KMS-11 (cell line): ENCODE results near the gene RAN.

Experiments used
- H2AFZ ChIP-seq: fragments of 200-600 bp; sonication (generic); 2 replicates; pipeline ENCODE4 v1.6.1; 2016; ENCODE audit warnings: antibody characterized with exemption, mixed run types, low read depth
- H3K27ac ChIP-seq: fragments of 200-600 bp; sonication (generic); 2 replicates; pipeline ENCODE4 v1.6.1; 2016; ENCODE audit warnings: mild to moderate bottlenecking, mixed run types
- H3K27me3 ChIP-seq: fragments of 200-600 bp; sonication (generic); 2 replicates; pipeline ENCODE4 v1.6.1; 2017; ENCODE audit warnings: mild to moderate bottlenecking, low read depth, mixed run types, moderate library complexity; ENCODE audit not compliant: insufficient read depth
- H3K36me3 ChIP-seq: fragments of 200-600 bp; sonication (generic); 2 replicates; pipeline ENCODE4 v1.6.1; 2017; ENCODE audit warnings: mild to moderate bottlenecking, mixed run types; ENCODE audit not compliant: insufficient read depth
- H3K4me1 ChIP-seq: fragments of 200-600 bp; sonication (generic); 2 replicates; pipeline ENCODE4 v1.6.1; 2016; ENCODE audit warnings: mild to moderate bottlenecking, low read depth, mixed run types; ENCODE audit not compliant: poor library complexity, severe bottlenecking
- H3K4me2 ChIP-seq: fragments of 200-600 bp; sonication (generic); 2 replicates; pipeline ENCODE4 v1.7.0; 2016; ENCODE audit warnings: mild to moderate bottlenecking, mixed run types
- H3K4me3 ChIP-seq: fragments of 200-600 bp; sonication (generic); IDR thresholded peaks from 2 replicates; pipeline ENCODE4 v1.6.1; 2017; ENCODE audit warnings: low read depth, low read length, mixed read lengths; ENCODE audit not compliant: insufficient read depth
- H3K79me2 ChIP-seq: fragments of 200-600 bp; sonication (generic); 2 replicates; pipeline ENCODE4 v1.6.1; 2016; ENCODE audit warnings: low read depth, mixed run types; ENCODE audit not compliant: insufficient read depth
- H3K9ac ChIP-seq: fragments of 200-600 bp; sonication (generic); 2 replicates; pipeline ENCODE4 v1.6.1; 2016; ENCODE audit warnings: mild to moderate bottlenecking, mixed run types
- H4K20me1 ChIP-seq: fragments of 200-600 bp; sonication (generic); 2 replicates; pipeline ENCODE4 v1.6.1; 2016; ENCODE audit warnings: mild to moderate bottlenecking, mixed run types; ENCODE audit not compliant: insufficient read depth
- TF ChIP-seq, protein P1 (sequence below): fragments of 200-600 bp; sonication (generic); conservative IDR thresholded peaks from 2 replicates; pipeline ENCODE4 v1.6.1; 2017; ENCODE audit warnings: low read depth, mild to moderate bottlenecking, antibody characterized with exemption, low read length, moderate library complexity, mixed read lengths

RAN gene

DNA sequence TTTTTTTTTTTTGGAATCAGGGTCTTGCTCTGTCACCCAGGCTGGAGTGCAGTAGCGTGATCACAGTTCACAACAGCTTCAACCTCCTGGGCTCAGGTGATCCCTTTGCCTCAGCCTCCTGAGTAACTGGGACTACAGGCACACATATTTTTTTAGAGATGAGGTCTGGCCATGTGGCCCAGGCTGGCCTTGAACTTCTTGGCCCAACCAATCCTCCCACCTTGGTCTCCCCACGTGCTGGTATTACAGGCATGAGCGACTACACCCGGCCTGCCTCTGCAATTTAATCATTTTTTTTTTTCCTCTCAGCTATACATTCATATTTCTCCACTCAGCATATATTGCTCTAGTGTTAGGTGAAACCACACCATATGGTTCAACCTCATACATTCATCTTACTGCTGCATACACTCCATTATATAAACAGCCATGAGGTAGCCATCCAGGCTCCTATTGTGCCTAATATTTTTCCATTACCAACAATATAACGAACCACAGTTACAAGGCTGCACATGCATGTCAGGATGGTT lies 39.9 kb upstream of the RAN start:
- H3K4me2 ChIP-seq: no peak overlapping the region
- H2AFZ ChIP-seq: no peak overlapping the region
- H3K36me3 ChIP-seq: no peaks in the 10 kb centered on the region
- H3K9ac ChIP-seq: no peak overlapping the region
- no peak overlapping the region for H3K4me3 ChIP-seq
- peaks cover 18% of the 10 kb centered on the region; the same call in 1 of the 2 replicates for H3K79me2 ChIP-seq
- H4K20me1 ChIP-seq: no peaks in the 10 kb centered on the region
- TF ChIP-seq, protein P1, sequence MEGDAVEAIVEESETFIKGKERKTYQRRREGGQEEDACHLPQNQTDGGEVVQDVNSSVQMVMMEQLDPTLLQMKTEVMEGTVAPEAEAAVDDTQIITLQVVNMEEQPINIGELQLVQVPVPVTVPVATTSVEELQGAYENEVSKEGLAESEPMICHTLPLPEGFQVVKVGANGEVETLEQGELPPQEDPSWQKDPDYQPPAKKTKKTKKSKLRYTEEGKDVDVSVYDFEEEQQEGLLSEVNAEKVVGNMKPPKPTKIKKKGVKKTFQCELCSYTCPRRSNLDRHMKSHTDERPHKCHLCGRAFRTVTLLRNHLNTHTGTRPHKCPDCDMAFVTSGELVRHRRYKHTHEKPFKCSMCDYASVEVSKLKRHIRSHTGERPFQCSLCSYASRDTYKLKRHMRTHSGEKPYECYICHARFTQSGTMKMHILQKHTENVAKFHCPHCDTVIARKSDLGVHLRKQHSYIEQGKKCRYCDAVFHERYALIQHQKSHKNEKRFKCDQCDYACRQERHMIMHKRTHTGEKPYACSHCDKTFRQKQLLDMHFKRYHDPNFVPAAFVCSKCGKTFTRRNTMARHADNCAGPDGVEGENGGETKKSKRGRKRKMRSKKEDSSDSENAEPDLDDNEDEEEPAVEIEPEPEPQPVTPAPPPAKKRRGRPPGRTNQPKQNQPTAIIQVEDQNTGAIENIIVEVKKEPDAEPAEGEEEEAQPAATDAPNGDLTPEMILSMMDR: no peak
- peaks cover 24% of the 10 kb centered on the region for H3K4me1 ChIP-seq
- no peaks in the 10 kb centered on the region for H3K27me3 ChIP-seq
- no peak overlapping the region for H3K27ac ChIP-seq

DNA sequence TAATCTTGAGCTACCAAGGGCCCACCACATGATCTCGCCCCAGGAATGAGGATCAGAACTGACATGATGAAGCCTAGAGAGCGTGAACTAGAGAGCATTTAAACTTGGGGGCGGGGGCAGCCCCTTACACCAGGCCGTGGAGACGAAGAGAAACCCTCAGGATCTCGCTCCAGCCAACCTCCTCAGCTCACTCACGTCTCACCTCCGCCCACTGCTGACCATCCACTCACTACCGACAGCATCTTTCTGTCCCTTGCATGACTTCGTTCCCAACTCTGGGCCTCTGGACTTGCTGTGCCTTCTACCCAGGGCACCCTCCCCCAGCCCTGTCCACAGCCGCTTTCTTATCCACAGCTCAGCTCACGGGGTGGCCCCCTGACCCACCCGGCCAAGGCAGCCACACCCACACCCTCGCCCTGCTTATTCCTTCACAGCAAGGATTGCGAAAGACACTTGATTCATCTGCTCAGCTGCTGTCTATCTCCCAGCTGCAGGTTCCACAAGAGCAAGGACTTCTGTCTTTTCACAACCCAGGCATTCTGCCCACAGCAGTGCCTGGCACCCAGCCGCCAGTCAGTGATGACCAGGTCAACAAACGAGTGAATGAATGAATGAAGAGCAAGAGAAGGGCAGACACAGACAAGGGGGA lies 39.2 kb upstream of the RAN start:
- H3K4me3 ChIP-seq: no peak overlapping the region
- H3K79me2 ChIP-seq: peaks cover 22% of the 10 kb centered on the region; the same call in 1 of the 2 replicates
- H3K4me1 ChIP-seq: peaks cover 17% of the 10 kb centered on the region
- H3K9ac ChIP-seq: no peak overlapping the region
- H3K4me2 ChIP-seq: no peak overlapping the region
- H4K20me1 ChIP-seq: no peaks in the 10 kb centered on the region
- H3K27ac ChIP-seq: no peak overlapping the region
- TF ChIP-seq, protein P1: no peak
- H3K27me3 ChIP-seq: no peaks in the 10 kb centered on the region
- no peak overlapping the region for H2AFZ ChIP-seq
- no peaks in the 10 kb centered on the region for H3K36me3 ChIP-seq

- Histone ChIP-seq H4K20me1 (no peaks in the 10 kb centered on the region), H3K27me3 (no peaks in the 10 kb centered on the region), H3K4me3 (no peak overlapping the region), H3K36me3 (no peaks in the 10 kb centered on the region), H3K4me1 (peaks cover 19% of the 10 kb centered on the region), H3K9ac (no peak overlapping the region), H3K27ac (no peak overlapping the region), H3K4me2 (no peak overlapping the region), H3K79me2 (peaks cover 29% of the 10 kb centered on the region; the same call in 1 of the 2 replicates), H2AFZ (no peak overlapping the region)
- TF ChIP-seq, protein P1: no peak
Observed at GRCh38 chr12:130835011-130835410, 36.9 kb upstream of the RAN start.

DNA sequence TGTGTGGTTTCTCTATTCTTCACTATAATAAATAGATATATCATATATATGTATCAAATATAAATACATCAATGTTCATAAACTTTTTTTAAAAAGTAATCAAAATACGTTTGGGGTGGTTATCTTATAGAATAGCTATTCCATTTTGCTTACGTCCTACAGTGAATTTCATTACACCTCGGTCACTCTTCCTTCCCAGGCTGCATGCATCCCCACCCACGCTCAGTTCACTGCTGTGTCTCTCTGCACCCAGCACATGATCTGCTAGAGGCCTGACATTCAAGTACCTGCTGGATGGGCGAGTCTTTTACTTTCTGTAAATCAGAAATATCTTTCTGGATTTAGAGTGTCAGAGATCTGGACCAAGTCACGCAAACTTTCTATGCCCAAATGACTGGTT lies 36.4 kb upstream of the RAN start:
- Histone ChIP-seq H3K36me3 (no peaks in the 10 kb centered on the region), H3K27ac (no peak overlapping the region), H3K4me1 (peaks cover 22% of the 10 kb centered on the region), H3K27me3 (no peaks in the 10 kb centered on the region), H4K20me1 (no peaks in the 10 kb centered on the region), H3K9ac (no peak overlapping the region), H3K4me3 (no peak overlapping the region), H3K4me2 (no peak overlapping the region), H2AFZ (no peak overlapping the region), H3K79me2 (peaks cover 25% of the 10 kb centered on the region; the same call in 1 of the 2 replicates)
- TF ChIP-seq, protein P1: no peak
